ENCODE measurements around the gene SPRR5.

Gene SPRR5

GRCh38 chr1:152932170-152932811 is 14.7 kb upstream of the SPRR5 start:
- no peak overlapping the region for H3K4ac ChIP-seq (ENCODE audit: low read depth, low read length)
- no peaks in the 10 kb centered on the region for H3K4me1 ChIP-seq (ENCODE audit: control insufficient read depth in 1 of 2, insufficient read depth in 2 of 2, low read length in 2 of 2)
- no peaks in the 10 kb centered on the region for H3K9me3 ChIP-seq (ENCODE audit: insufficient read depth, low read depth, low read length)
- no peak overlapping the region for H3K18ac ChIP-seq (ENCODE audit: low read length)
- H4K8ac ChIP-seq (ENCODE audit: low read depth, low read length): no peak overlapping the region
- no peaks in the 10 kb centered on the region for H3K79me1 ChIP-seq (ENCODE audit: low read length)
- no peak overlapping the region for H3K23ac ChIP-seq (ENCODE audit: low read length)
- no peak overlapping the region for H2BK120ac ChIP-seq (ENCODE audit: insufficient read depth, low read length, poor library complexity)
- H2BK5ac ChIP-seq (ENCODE audit: low read depth, low read length, poor library complexity): no peak overlapping the region
- H2AFZ ChIP-seq (ENCODE audit: insufficient read depth, low read length, poor library complexity): no peak overlapping the region
- no peak overlapping the region for H3K14ac ChIP-seq (ENCODE audit: low read length)
- H4K12ac ChIP-seq (ENCODE audit: low read depth, low read length): no peak overlapping the region
- H4K91ac ChIP-seq (ENCODE audit: low read depth, low read length): no peak overlapping the region
- no peak overlapping the region for H3K27ac ChIP-seq (ENCODE audit: low read depth, low read length)
- no peak overlapping the region for H2BK12ac ChIP-seq (ENCODE audit: low read length)
- H3K27me3 ChIP-seq (ENCODE audit: insufficient read depth, low read length): no peaks in the 10 kb centered on the region
- no CpG with 5 or more reads among the region's 4 CpGs for WGBS (ENCODE audit: extremely low coverage, insufficient coverage, insufficient read length)
- no peak overlapping the region for H3K4me2 ChIP-seq (ENCODE audit: low read length)
- no peaks in the 10 kb centered on the region for H3K36me3 ChIP-seq (ENCODE audit: control insufficient read depth in 1 of 2, insufficient read depth in 2 of 2, low read length in 2 of 2)
- no peak overlapping the region for H2AK5ac ChIP-seq (ENCODE audit: low read length)
- H3K79me2 ChIP-seq (ENCODE audit: control insufficient read depth, insufficient read depth, low read length, poor library complexity): no peaks in the 10 kb centered on the region
- no peak overlapping the region for H3K4me3 ChIP-seq (ENCODE audit: low read depth, low read length)
- no peak overlapping the region for H3K9ac ChIP-seq (ENCODE audit: low read length)
- no peak for DNase-seq

DNA sequence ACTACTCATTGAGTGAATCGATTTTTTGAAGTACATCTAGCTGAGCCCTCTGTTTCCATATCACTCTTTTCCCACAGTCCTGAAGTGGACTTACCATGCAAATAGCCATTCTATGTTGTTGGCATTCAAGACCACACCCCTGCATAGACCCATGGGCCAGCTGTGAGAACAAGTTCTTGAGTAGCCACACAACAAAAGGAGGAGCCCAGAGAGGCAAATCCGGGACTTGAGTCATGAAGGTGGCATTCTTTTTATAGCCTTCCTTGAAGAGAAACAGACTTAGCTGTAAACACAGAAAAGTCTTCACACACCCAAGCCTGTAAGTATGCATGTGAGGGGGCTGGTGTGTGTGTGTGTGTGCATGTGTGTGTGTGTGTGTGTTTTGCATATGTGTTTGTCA is 13.8 kb upstream of the SPRR5 start:
- no peak overlapping the region for H2BK5ac ChIP-seq (ENCODE audit: low read depth, low read length, poor library complexity)
- no peaks in the 10 kb centered on the region for H3K36me3 ChIP-seq (ENCODE audit: control insufficient read depth in 1 of 2, insufficient read depth in 2 of 2, low read length in 2 of 2)
- no peak overlapping the region for H2AK5ac ChIP-seq (ENCODE audit: low read length)
- H3K9ac ChIP-seq (ENCODE audit: low read length): no peak overlapping the region
- no peak overlapping the region for H3K4me2 ChIP-seq (ENCODE audit: low read length)
- H3K4me1 ChIP-seq (ENCODE audit: control insufficient read depth in 1 of 2, insufficient read depth in 2 of 2, low read length in 2 of 2): no peaks in the 10 kb centered on the region
- no peak for DNase-seq
- no peak overlapping the region for H4K8ac ChIP-seq (ENCODE audit: low read depth, low read length)
- no peak overlapping the region for H4K12ac ChIP-seq (ENCODE audit: low read depth, low read length)
- H2BK120ac ChIP-seq (ENCODE audit: insufficient read depth, low read length, poor library complexity): no peak overlapping the region
- no peak overlapping the region for H2AFZ ChIP-seq (ENCODE audit: insufficient read depth, low read length, poor library complexity)
- H3K14ac ChIP-seq (ENCODE audit: low read length): no peak overlapping the region
- no peak overlapping the region for H2BK12ac ChIP-seq (ENCODE audit: low read length)
- no peak overlapping the region for H3K4ac ChIP-seq (ENCODE audit: low read depth, low read length)
- no peak overlapping the region for H3K18ac ChIP-seq (ENCODE audit: low read length)
- no peak overlapping the region for H3K4me3 ChIP-seq (ENCODE audit: low read depth, low read length)
- no peaks in the 10 kb centered on the region for H3K27me3 ChIP-seq (ENCODE audit: insufficient read depth, low read length)
- no peaks in the 10 kb centered on the region for H3K79me2 ChIP-seq (ENCODE audit: control insufficient read depth, insufficient read depth, low read length, poor library complexity)
- no CpG with 5 or more reads among the region's 2 CpGs for WGBS (ENCODE audit: extremely low coverage, insufficient coverage, insufficient read length)
- no peak overlapping the region for H4K91ac ChIP-seq (ENCODE audit: low read depth, low read length)
- H3K9me3 ChIP-seq (ENCODE audit: insufficient read depth, low read depth, low read length): no peaks in the 10 kb centered on the region
- H3K27ac ChIP-seq (ENCODE audit: low read depth, low read length): no peak overlapping the region
- H3K79me1 ChIP-seq (ENCODE audit: low read length): no peaks in the 10 kb centered on the region
- no peak overlapping the region for H3K23ac ChIP-seq (ENCODE audit: low read length)

- H3K4me2 ChIP-seq (ENCODE audit: low read length): no peak overlapping the region
- H3K79me2 ChIP-seq (ENCODE audit: control insufficient read depth, insufficient read depth, low read length, poor library complexity): no peaks in the 10 kb centered on the region
- H2BK120ac ChIP-seq (ENCODE audit: insufficient read depth, low read length, poor library complexity): no peak overlapping the region
- no peaks in the 10 kb centered on the region for H3K79me1 ChIP-seq (ENCODE audit: low read length)
- no peak overlapping the region for H4K91ac ChIP-seq (ENCODE audit: low read depth, low read length)
- no peak overlapping the region for H2AK5ac ChIP-seq (ENCODE audit: low read length)
- no peaks in the 10 kb centered on the region for H3K27me3 ChIP-seq (ENCODE audit: insufficient read depth, low read length)
- no peaks in the 10 kb centered on the region for H3K4me1 ChIP-seq (ENCODE audit: control insufficient read depth in 1 of 2, insufficient read depth in 2 of 2, low read length in 2 of 2)
- no peak overlapping the region for H3K27ac ChIP-seq (ENCODE audit: low read depth, low read length)
- H3K36me3 ChIP-seq (ENCODE audit: control insufficient read depth in 1 of 2, insufficient read depth in 2 of 2, low read length in 2 of 2): no peaks in the 10 kb centered on the region
- no peak overlapping the region for H3K4ac ChIP-seq (ENCODE audit: low read depth, low read length)
- H3K23ac ChIP-seq (ENCODE audit: low read length): no peak overlapping the region
- no peak overlapping the region for H3K14ac ChIP-seq (ENCODE audit: low read length)
- H3K4me3 ChIP-seq (ENCODE audit: low read depth, low read length): no peak overlapping the region
- H3K18ac ChIP-seq (ENCODE audit: low read length): no peak overlapping the region
- no CpG with 5 or more reads among the region's 1 CpG for WGBS (ENCODE audit: extremely low coverage, insufficient coverage, insufficient read length)
- no peak overlapping the region for H2BK12ac ChIP-seq (ENCODE audit: low read length)
- DNase-seq: no peak
- no peak overlapping the region for H2AFZ ChIP-seq (ENCODE audit: insufficient read depth, low read length, poor library complexity)
- H3K9me3 ChIP-seq (ENCODE audit: insufficient read depth, low read depth, low read length): no peaks in the 10 kb centered on the region
- no peak overlapping the region for H2BK5ac ChIP-seq (ENCODE audit: low read depth, low read length, poor library complexity)
- H4K8ac ChIP-seq (ENCODE audit: low read depth, low read length): no peak overlapping the region
- no peak overlapping the region for H4K12ac ChIP-seq (ENCODE audit: low read depth, low read length)
- no peak overlapping the region for H3K9ac ChIP-seq (ENCODE audit: low read length)
These were observed 6.4 kb upstream of the SPRR5 start for GRCh38 chr1:152940614-152941013.

DNA sequence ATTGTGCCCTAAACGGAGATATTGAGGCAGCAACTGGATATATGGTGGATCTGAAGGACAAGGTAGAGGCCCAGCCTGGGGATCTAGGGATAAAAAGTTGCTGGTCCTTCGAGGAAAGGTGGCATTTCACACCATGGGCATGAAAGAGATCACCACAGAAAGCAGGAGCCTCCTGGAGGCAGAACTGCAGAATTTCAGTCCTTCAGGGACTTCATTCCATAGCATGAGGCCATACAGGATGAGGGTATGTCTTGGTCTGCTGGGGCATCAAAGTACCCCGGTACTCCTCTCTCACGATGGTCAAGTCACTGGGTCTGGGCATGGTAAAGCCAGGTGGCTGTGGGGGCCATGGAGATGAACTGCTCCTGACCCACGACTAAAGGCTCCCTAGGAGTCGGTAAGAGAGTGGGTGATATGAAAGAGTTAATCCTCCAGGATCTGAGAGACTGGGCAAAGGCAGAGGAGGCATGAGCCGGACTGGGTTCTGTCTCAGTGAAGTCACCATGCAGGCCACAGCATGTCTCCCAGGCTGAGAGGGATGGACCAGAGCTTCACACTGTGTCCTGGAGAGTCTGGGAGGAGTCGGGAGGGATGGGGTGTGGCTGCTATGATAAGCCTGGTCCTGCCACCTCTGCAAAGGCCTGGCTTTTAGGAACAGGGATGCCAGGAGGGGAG is 5.8 kb upstream of the SPRR5 start:
- Histone ChIP-seq H3K18ac (ENCODE audit: low read length) (no peak overlapping the region), H3K23ac (ENCODE audit: low read length) (no peak overlapping the region), H3K9me3 (ENCODE audit: insufficient read depth, low read depth, low read length) (no peaks in the 10 kb centered on the region), H3K27ac (ENCODE audit: low read depth, low read length) (no peak overlapping the region), H3K9ac (ENCODE audit: low read length) (no peak overlapping the region), H2BK120ac (ENCODE audit: insufficient read depth, low read length, poor library complexity) (no peak overlapping the region), H3K4me3 (ENCODE audit: low read depth, low read length) (no peak overlapping the region), H3K4me2 (ENCODE audit: low read length) (no peak overlapping the region), H4K8ac (ENCODE audit: low read depth, low read length) (no peak overlapping the region), H2AK5ac (ENCODE audit: low read length) (no peak overlapping the region), H2AFZ (ENCODE audit: insufficient read depth, low read length, poor library complexity) (no peak overlapping the region), H3K79me1 (ENCODE audit: low read length) (no peaks in the 10 kb centered on the region), H2BK5ac (ENCODE audit: low read depth, low read length, poor library complexity) (no peak overlapping the region), H3K14ac (ENCODE audit: low read length) (no peak overlapping the region), H4K91ac (ENCODE audit: low read depth, low read length) (no peak overlapping the region), H3K27me3 (ENCODE audit: insufficient read depth, low read length) (no peaks in the 10 kb centered on the region), H4K12ac (ENCODE audit: low read depth, low read length) (no peak overlapping the region), H3K4ac (ENCODE audit: low read depth, low read length) (no peak overlapping the region), H2BK12ac (ENCODE audit: low read length) (no peak overlapping the region), H3K36me3 (ENCODE audit: control insufficient read depth in 1 of 2, insufficient read depth in 2 of 2, low read length in 2 of 2) (no peaks in the 10 kb centered on the region), H3K79me2 (ENCODE audit: control insufficient read depth, insufficient read depth, low read length, poor library complexity) (no peaks in the 10 kb centered on the region), H3K4me1 (ENCODE audit: control insufficient read depth in 1 of 2, insufficient read depth in 2 of 2, low read length in 2 of 2) (no peaks in the 10 kb centered on the region)
- WGBS (ENCODE audit: extremely low coverage, insufficient coverage, insufficient read length): no CpG with 5 or more reads among the region's 8 CpGs
- peak in 1 of 2 donors; percentile 21 for DNase-seq

Data from trophoblast cell (in vitro differentiated cells and primary cell).